ENCODE measurements around the gene PTBP2.

GRCh38 chr1:96782206-96782605 lies 60.6 kb downstream of the PTBP2 start:
- TF ChIP-seq CTCF (conservative IDR thresholded peaks at IDR 0.05; ENCODE audit: low read length), result no peak
- TF ChIP-seq EZH2phosphoT487 (IDR thresholded peaks at IDR 0.05; ENCODE audit: borderline replicate concordance, low read depth, low read length), result no peak
